HL-60 (cell line): Measurements from ENCODE around the gene ZNRF3.

Experiments
- CTCF ChIP-seq: IDR thresholded peaks from one replicate; pipeline ENCODE4 v1.5.1; 2011; ENCODE audit warnings: low read length, control low read depth, inconsistent platforms; ENCODE audit not compliant: insufficient read depth
- GABPA ChIP-seq: IDR thresholded peaks from 2 replicates; pipeline ENCODE4 v1.6.1; 2012; ENCODE audit warnings: low read depth
- POLR2AphosphoS5 ChIP-seq: IDR thresholded peaks from 2 replicates; pipeline ENCODE4 v1.6.1; 2012; ENCODE audit warnings: low read depth
- REST ChIP-seq: IDR thresholded peaks from 2 replicates; pipeline ENCODE4 v1.6.1; 2012; ENCODE audit warnings: low read depth; ENCODE audit not compliant: insufficient replicate concordance
- SPI1 ChIP-seq: IDR thresholded peaks from 2 replicates; pipeline ENCODE4 v1.6.1; 2012; ENCODE audit warnings: low read depth, mild to moderate bottlenecking, borderline replicate concordance

GRCh38 chr22:29006346-29006745 lies 123.0 kb downstream of the ZNRF3 start:
- TF ChIP-seq REST (no peak), GABPA (no peak), CTCF (no peak), POLR2AphosphoS5 (no peak), SPI1 (no peak)
